Activated T-helper 9 cell treated with anti-CD3 and anti-CD28 coated beads, Interleukin-2, amount 50 U/mL, for 16 hours (primary cell): ENCODE results near the gene REM1.
"Not testable (repeated sequence)": the region's sequence is repeated elsewhere in the genome, so short reads cannot be mapped to it uniquely, and the experiment has no call there.

Source experiments
- DNase-seq: peaks from one replicate; pipeline ENCODE4 v3.0.0-alpha.2; 2020; ENCODE audit warnings: low read depth

The REM1 gene

GRCh38 chr20:31474758-31475427 is at the start of gene REM1, which contains the start of gene DEFB124:
TSS of gene REM1 (plus strand) at chr20:31475288. CDS start at chr20:31476446, 1,158 bp downstream.
TSS of gene DEFB124 (minus strand) at chr20:31475127. CDS start at chr20:31473013, 2,114 bp downstream.
- no peak for DNase-seq

- no peak for DNase-seq
Observed at GRCh38 chr20:31425797-31426196, 49.3 kb upstream of the REM1 start.

GRCh38 chr20:31426891-31427551 is 48.1 kb upstream of the REM1 start:
- DNase-seq = not testable (repeated sequence)

GRCh38 chr20:31427576-31427975 is 47.5 kb upstream of the REM1 start:
- DNase-seq = not testable (repeated sequence)

GRCh38 chr20:31430568-31431115 is 44.4 kb upstream of the REM1 start:
- no peak for DNase-seq

- no peak for DNase-seq
Observed at GRCh38 chr20:31440012-31440659, 35.0 kb upstream of the REM1 start, which contains the start of gene DEFB123. TSS of gene DEFB123 (plus strand) at chr20:31440632. CDS start at chr20:31440699, 67 bp downstream.

GRCh38 chr20:31446084-31446819 is 28.8 kb upstream of the REM1 start:
- no peak for DNase-seq

- DNase-seq = no peak
Observed at GRCh38 chr20:31449511-31450414, 25.3 kb upstream of the REM1 start.

GRCh38 chr20:31452575-31452974 is 22.5 kb upstream of the REM1 start:
- DNase-seq = no peak

GRCh38 chr20:31454361-31454760 is 20.7 kb upstream of the REM1 start:
- DNase-seq = no peak

GRCh38 chr20:31470946-31471345 is 4.1 kb upstream of the REM1 start:
- not testable (repeated sequence) for DNase-seq

GRCh38 chr20:31472395-31473330 is 2.4 kb upstream of the REM1 start:
- no peak for DNase-seq

GRCh38 chr20:31473331-31474096 is 1.6 kb upstream of the REM1 start:
- no peak for DNase-seq

GRCh38 chr20:31474097-31474436 is 1.0 kb upstream of the REM1 start:
- no peak for DNase-seq

- no peak for DNase-seq
Observed at GRCh38 chr20:31475472-31476293, 595 bp downstream of the REM1 start.

GRCh38 chr20:31476294-31476585 is 1.2 kb downstream of the REM1 start:
- DNase-seq = no peak

- no peak for DNase-seq
Observed at GRCh38 chr20:31476643-31477215, 1.6 kb downstream of the REM1 start.

GRCh38 chr20:31484001-31484400 is 8.9 kb downstream of the REM1 start:
- DNase-seq = no peak
